ENCODE measurements around the gene MATN4. TPM values are rescaled to one million over a fixed set of nuclear protein-coding genes. Genes with fewer than 3 reads are reported as not detected.

Gene MATN4
- total RNA-seq, 1 donor from 2014 or later: not detected

DNA sequence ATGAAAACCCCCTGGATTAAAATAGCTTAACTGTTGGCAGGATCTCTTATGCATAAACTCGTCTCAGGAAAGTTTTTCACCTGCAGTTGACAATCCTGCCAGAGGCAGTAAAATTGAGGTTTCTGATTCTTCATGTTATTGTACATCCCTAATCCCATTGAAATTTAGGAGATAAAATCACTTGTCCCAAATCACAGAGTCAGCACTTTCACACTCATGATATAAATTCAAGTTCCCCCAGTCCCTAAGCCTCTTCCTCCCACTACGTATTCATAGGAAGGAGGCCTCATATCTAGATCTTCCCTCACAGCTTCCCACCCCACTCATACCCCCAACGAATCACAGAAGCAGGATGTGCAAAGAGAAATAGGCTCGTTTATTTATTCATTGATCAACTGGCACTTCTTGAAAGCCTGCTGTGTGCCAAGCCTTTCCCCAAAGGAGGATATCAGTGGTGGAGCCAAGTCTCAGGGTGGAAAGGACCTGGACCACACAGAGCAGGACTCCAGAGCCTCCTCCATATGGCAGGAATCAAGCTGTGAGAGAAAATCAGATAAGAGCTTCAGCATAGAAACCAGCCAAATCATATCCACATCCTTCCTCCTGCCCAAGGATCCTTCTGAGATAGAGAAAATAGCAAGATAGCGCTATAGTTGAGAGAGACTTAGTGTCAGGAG is 56.1 kb downstream of the MATN4 start:
- Histone ChIP-seq H3K4me1 (peaks cover 18% of the 10 kb centered on the region), H3K4me3 (no peak overlapping the region), H3K36me3 (no peaks in the 10 kb centered on the region), H3K9me3 (no peaks in the 10 kb centered on the region), H3K27me3 (no peaks in the 10 kb centered on the region), H3K27ac (no peak overlapping the region)
- TF ChIP-seq POLR2A (IDR thresholded peaks at IDR 0.05) (no peak), POLR2AphosphoS5 (IDR thresholded peaks at IDR 0.05; ENCODE audit: insufficient read depth in 1 of 2, low read depth in 1 of 2) (no peak), CTCF (IDR thresholded peaks at IDR 0.05) (no peak)
- no peak for DNase-seq (ENCODE audit: extremely low spot score in 2 of 2)
- intact Hi-C loops (cut with DNase I): no loop called here

GRCh38 chr20:45248609-45249008 is 59.5 kb downstream of the MATN4 start:
- no peaks in the 10 kb centered on the region for H3K4me1 ChIP-seq
- no peak for DNase-seq (ENCODE audit: extremely low spot score in 2 of 2)
- no peaks in the 10 kb centered on the region for H3K27me3 ChIP-seq
- H3K27ac ChIP-seq: no peak overlapping the region
- TF ChIP-seq POLR2A (IDR thresholded peaks at IDR 0.05) (no peak), POLR2AphosphoS5 (IDR thresholded peaks at IDR 0.05; ENCODE audit: insufficient read depth in 1 of 2, low read depth in 1 of 2) (no peak), CTCF (IDR thresholded peaks at IDR 0.05) (no peak)
- intact Hi-C loops (cut with DNase I): no loop called here
- no peaks in the 10 kb centered on the region for H3K36me3 ChIP-seq
- H3K4me3 ChIP-seq: no peak overlapping the region
- H3K9me3 ChIP-seq: no peaks in the 10 kb centered on the region

DNA sequence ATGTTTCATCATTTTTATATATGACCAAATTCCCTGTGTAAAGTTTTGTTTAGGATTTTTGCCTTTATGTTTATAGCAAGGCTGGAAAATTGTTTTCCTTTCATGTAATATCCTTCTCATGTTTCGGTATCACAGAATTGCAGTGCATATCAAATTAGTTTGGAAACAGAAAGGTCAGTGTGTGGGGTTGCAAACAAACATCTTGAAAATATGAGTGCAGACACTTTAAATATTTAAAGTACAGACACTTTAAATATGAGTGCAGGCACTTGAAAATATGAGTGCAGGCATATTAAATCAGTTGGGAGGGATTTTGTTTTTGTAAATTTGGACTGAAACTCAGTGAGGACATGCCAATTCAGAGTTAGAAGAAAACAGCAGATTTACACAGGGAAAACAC is 60.2 kb downstream of the MATN4 start:
- Histone ChIP-seq H3K4me1 (no peaks in the 10 kb centered on the region), H3K27me3 (no peaks in the 10 kb centered on the region), H3K4me3 (no peak overlapping the region), H3K9me3 (no peaks in the 10 kb centered on the region), H3K27ac (no peak overlapping the region), H3K36me3 (no peaks in the 10 kb centered on the region)
- no peak for TF ChIP-seq POLR2A (IDR thresholded peaks at IDR 0.05)
- TF ChIP-seq CTCF (IDR thresholded peaks at IDR 0.05): no peak
- TF ChIP-seq POLR2AphosphoS5 (IDR thresholded peaks at IDR 0.05; ENCODE audit: insufficient read depth in 1 of 2, low read depth in 1 of 2): no peak
- no peak for DNase-seq (ENCODE audit: extremely low spot score in 2 of 2)
- intact Hi-C loops (cut with DNase I): no loop called here

DNA sequence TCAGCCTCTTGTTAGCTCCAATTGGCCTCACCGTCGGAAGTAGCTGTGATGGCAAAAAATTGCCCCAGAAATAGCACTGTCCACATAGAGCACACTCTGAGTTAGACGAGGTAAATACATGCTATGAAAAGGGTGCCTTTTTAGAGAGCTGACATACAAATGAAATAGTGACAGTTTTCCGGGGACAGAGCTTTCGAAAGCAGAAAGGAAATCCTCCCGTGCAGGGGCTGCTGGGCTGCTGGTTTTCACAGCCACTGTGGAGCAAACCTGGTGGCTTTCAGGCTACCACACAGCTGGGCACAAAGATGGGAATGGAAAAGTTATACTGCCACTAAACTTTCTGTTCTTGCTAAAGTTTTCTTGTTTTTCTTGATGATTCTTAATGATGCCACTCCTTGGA is 62.0 kb downstream of the MATN4 start:
- TF ChIP-seq CTCF (IDR thresholded peaks at IDR 0.05) (no peak), POLR2AphosphoS5 (IDR thresholded peaks at IDR 0.05; ENCODE audit: insufficient read depth in 1 of 2, low read depth in 1 of 2) (no peak), POLR2A (IDR thresholded peaks at IDR 0.05) (no peak)
- H3K9me3 ChIP-seq: no peaks in the 10 kb centered on the region
- H3K27ac ChIP-seq: no peak overlapping the region
- intact Hi-C loops (cut with DNase I): no loop called here
- no peak overlapping the region for H3K4me3 ChIP-seq
- H3K36me3 ChIP-seq: no peaks in the 10 kb centered on the region
- DNase-seq (ENCODE audit: extremely low spot score in 2 of 2): no peak
- no peaks in the 10 kb centered on the region for H3K27me3 ChIP-seq
- no peaks in the 10 kb centered on the region for H3K4me1 ChIP-seq

Other genes with a start within 250 kb of the MATN4 start
- not detected for gene KCNS1, start 207.2 kb downstream of the MATN4 start, total RNA-seq
- 6.1 TPM for gene WFDC5, start 193.1 kb downstream of the MATN4 start, total RNA-seq
- gene WFDC12, start 183.8 kb downstream of the MATN4 start, total RNA-seq: 4.4 TPM
- 234 TPM for gene PI3, start 133.4 kb downstream of the MATN4 start, total RNA-seq
- not detected for gene SEMG1, start 101.3 kb downstream of the MATN4 start, total RNA-seq
- not detected for gene SEMG2, start 86.9 kb downstream of the MATN4 start, total RNA-seq
- 431 TPM for gene SLPI, start 53.7 kb downstream of the MATN4 start, total RNA-seq
- not detected for gene RBPJL, start 1.5 kb downstream of the MATN4 start, total RNA-seq
- 62.6 TPM for gene SDC4, start 40.1 kb upstream of the MATN4 start, total RNA-seq
- 44.9 TPM for gene SYS1, start 54.9 kb upstream of the MATN4 start, total RNA-seq
- gene TP53TG5, start 70.0 kb upstream of the MATN4 start, total RNA-seq: not detected
- gene DBNDD2, start 100.0 kb upstream of the MATN4 start, total RNA-seq: 57.0 TPM
- gene PIGT, start 107.8 kb upstream of the MATN4 start, total RNA-seq: 81.0 TPM
- gene WFDC2, start 161.5 kb upstream of the MATN4 start, total RNA-seq: 2.2 TPM
- not detected for gene SPINT3, start 207.3 kb upstream of the MATN4 start, total RNA-seq
- not detected for gene WFDC6, start 231.2 kb upstream of the MATN4 start, total RNA-seq
- not detected for gene EPPIN, start 239.1 kb upstream of the MATN4 start, total RNA-seq

Measured in vagina (tissue), 2 donors.